Keratinocyte (primary cell): Measurements from ENCODE around the gene CFAP45. TPM values are rescaled to one million over a fixed set of nuclear protein-coding genes. Genes with fewer than 3 reads are reported as not detected.

Experiments used
- DNase-seq: peaks from one replicate; pipeline ENCODE4 v3.0.0-alpha.2; 2011; ENCODE audit warnings: low read depth, missing footprints, low spot score
- FAIRE-seq: peaks from 2 replicates; lab custom pipeline; 2011; peaks lifted over from hg19 to GRCh38; lab: Jason Lieb, UNC
- H2AFZ ChIP-seq: 2 replicates; pipeline ENCODE4 v1.6.0; 2012; ENCODE audit warnings: low read length, control low read depth, inconsistent platforms; ENCODE audit not compliant: control insufficient read depth
- H3K27ac ChIP-seq: 2 replicates; pipeline ENCODE4 v1.5.1; 2011; ENCODE audit warnings: low read length; ENCODE audit not compliant: control insufficient read depth, insufficient read depth
- H3K27me3 ChIP-seq: 3 replicates; pipeline ENCODE4 v1.6.0; 2011; ENCODE audit warnings: low read length; ENCODE audit not compliant: control insufficient read depth, insufficient read depth; ENCODE audit errors: extremely low read depth
- H3K36me3 ChIP-seq, 2 experiments: 2 replicates in 1 of 2; 3 replicates in 1 of 2; pipeline ENCODE4 v1.5.1; 2011; ENCODE audit warnings: low read length in 2 of 2, mild to moderate bottlenecking in 1 of 2; ENCODE audit not compliant: control insufficient read depth in 2 of 2, insufficient read depth in 2 of 2; ENCODE audit errors: extremely low read depth in 1 of 2
- H3K4me1 ChIP-seq: 3 replicates; pipeline ENCODE4 v1.5.1; 2011; ENCODE audit warnings: low read length; ENCODE audit not compliant: control insufficient read depth, insufficient read depth; ENCODE audit errors: extremely low read depth
- H3K4me2 ChIP-seq: 3 replicates; pipeline ENCODE4 v1.6.0; 2011; ENCODE audit warnings: low read depth, low read length; ENCODE audit not compliant: control insufficient read depth, insufficient read depth; ENCODE audit errors: extremely low read depth
- H3K4me3 ChIP-seq, 3 experiments: fragments of 200-600 bp in 1 of 3; sonication (generic) in 1 of 3; 2 replicates in 2 of 3; 3 replicates in 1 of 3; pipeline ENCODE4 v1.5.1; 2011 to 2016; ENCODE audit warnings: low read length in 3 of 3, mild to moderate bottlenecking in 3 of 3, control low read depth in 2 of 3, inconsistent platforms in 1 of 3, low read depth in 1 of 3, mixed read lengths in 1 of 3, mixed run types in 1 of 3, moderate library complexity in 1 of 3; ENCODE audit not compliant: control insufficient read depth in 2 of 3, insufficient read depth in 2 of 3; ENCODE audit errors: extremely low read depth in 1 of 3
- H3K79me2 ChIP-seq: 2 replicates; pipeline ENCODE4 v1.6.0; 2012; ENCODE audit warnings: low read length; ENCODE audit not compliant: control insufficient read depth, insufficient read depth
- H3K9ac ChIP-seq: 3 replicates; pipeline ENCODE4 v1.6.0; 2011; ENCODE audit warnings: low read length; ENCODE audit not compliant: control insufficient read depth, insufficient read depth; ENCODE audit errors: extremely low read depth
- H3K9me1 ChIP-seq: 3 replicates; pipeline ENCODE4 v1.6.0; 2011; ENCODE audit warnings: low read length; ENCODE audit not compliant: control insufficient read depth, insufficient read depth; ENCODE audit errors: extremely low read depth
- H3K9me3 ChIP-seq: 2 replicates; pipeline ENCODE4 v1.5.1; 2012; ENCODE audit warnings: low read depth, low read length; ENCODE audit not compliant: control insufficient read depth
- H4K20me1 ChIP-seq: 3 replicates; pipeline ENCODE4 v1.6.0; 2011; ENCODE audit warnings: low read length; ENCODE audit not compliant: control insufficient read depth, insufficient read depth; ENCODE audit errors: extremely low read depth
- CTCF ChIP-seq, 3 experiments: IDR thresholded peaks in 1 of 3; conservative IDR thresholded peaks in 1 of 3; optimal IDR thresholded peaks in 1 of 3; 2 replicates in 2 of 3; 3 replicates in 1 of 3; pipeline versions ENCODE3 to v1.5.1; 2011; ENCODE audit warnings: low read length in 3 of 3, mild to moderate bottlenecking in 3 of 3, moderate library complexity in 2 of 3, control low read depth in 1 of 3, inconsistent platforms in 1 of 3; ENCODE audit not compliant: insufficient read depth in 2 of 3; ENCODE audit errors: extremely low read depth in 1 of 3
- EZH2 ChIP-seq: IDR thresholded peaks from one replicate; pipeline ENCODE4 v1.6.1; 2012; ENCODE audit warnings: inconsistent platforms, mild to moderate bottlenecking, low read length, moderate library complexity
- dilution Hi-C: fragments of 300-500 bp; cut with MboI; formaldehyde crosslinking; loops from one replicate; pipeline ENCODE4 v1.7.0; 2020; ENCODE audit warnings: low sequenced_read_pairs; ENCODE audit not compliant: extremely low pct_ligation_motif_present
- polyA plus RNA-seq, 5 experiments: library from polyadenylated mRNA; depleted of rRNA in 3 of 5; stranded (reverse) in 3 of 5; stranded (forward) in 1 of 5; unstranded in 1 of 5; fragments of >200 nt; gene quantifications; 1 replicate in 1 of 5; 2 replicates in 3 of 5; 3 replicates in 1 of 5; pipeline versions ENCODE4 v1.2.1 to v1.2.3, GENCODE V29; 2011 to 2012; ENCODE audit warnings: missing spikeins in 2 of 5, low read depth in 1 of 5, low replicate concordance in 1 of 5

Gene CFAP45
- polyA plus RNA-seq, 1 donor (not counting 4 experiments of a cell fraction or from before 2014, with no cell fraction given) = 2.3 TPM

- H3K36me3 ChIP-seq = peaks cover 6% of the 10 kb centered on the region in 2 experiments
- H4K20me1 ChIP-seq = no peaks in the 10 kb centered on the region
- dilution Hi-C loops = no loop called here
- FAIRE-seq (no peak), DNase-seq (no peak)
- H3K79me2 ChIP-seq = no peaks in the 10 kb centered on the region
- no peaks in the 10 kb centered on the region for H3K9me1 ChIP-seq
- no peak overlapping the region for H3K9ac ChIP-seq
- H3K4me2 ChIP-seq = no peak overlapping the region
- H3K9me3 ChIP-seq = no peaks in the 10 kb centered on the region
- no peak overlapping the region for H3K27ac ChIP-seq
- no peak for TF ChIP-seq EZH2
- no peak for TF ChIP-seq CTCF (optimal IDR thresholded peaks at IDR 0.05 in 1 of 3, IDR thresholded peaks at IDR 0.05 in 1 of 3, conservative IDR thresholded peaks at IDR 0.05 in 1 of 3; ENCODE audit: extremely low read depth in 1 of 3, insufficient read depth in 2 of 3, low read length in 3 of 3)
- H2AFZ ChIP-seq = no peak overlapping the region
- no peaks in the 10 kb centered on the region for H3K27me3 ChIP-seq
- H3K4me1 ChIP-seq = peaks cover 53% of the 10 kb centered on the region
- H3K4me3 ChIP-seq = no peak overlapping the region
These were observed 35.3 kb upstream of the CFAP45 start for GRCh38 chr1:159935305-159935704.

- peaks cover 55% of the 10 kb centered on the region for H3K4me1 ChIP-seq
- dilution Hi-C loops = no loop called here
These were observed 34.4 kb upstream of the CFAP45 start for GRCh38 chr1:159934136-159935039.

More at GRCh38 chr1:159934136-159935039, 34.4 kb upstream of the CFAP45 start:
- H4K20me1 ChIP-seq = no peaks in the 10 kb centered on the region
- no peaks in the 10 kb centered on the region for H3K27me3 ChIP-seq
- H3K4me2 ChIP-seq = no peak overlapping the region
- no peak overlapping the region for H3K4me3 ChIP-seq
- no peak overlapping the region for H2AFZ ChIP-seq
- no peak for TF ChIP-seq EZH2
- TF ChIP-seq CTCF (optimal IDR thresholded peaks at IDR 0.05 in 1 of 3, IDR thresholded peaks at IDR 0.05 in 1 of 3, conservative IDR thresholded peaks at IDR 0.05 in 1 of 3; ENCODE audit: extremely low read depth in 1 of 3, insufficient read depth in 2 of 3, low read length in 3 of 3) = no peak
- H3K79me2 ChIP-seq = no peaks in the 10 kb centered on the region
- DNase-seq (no peak), FAIRE-seq (no peak)
- H3K9me1 ChIP-seq = no peaks in the 10 kb centered on the region
- no peaks in the 10 kb centered on the region for H3K9me3 ChIP-seq
- no peak overlapping the region for H3K27ac ChIP-seq
- H3K36me3 ChIP-seq = peaks cover 6 to 8% of the 10 kb centered on the region in 2 experiments
- no peak overlapping the region for H3K9ac ChIP-seq
